Tibial nerve (tissue), 4 donors: ENCODE measurements around the gene HNF4A. TPM values are rescaled to one million over a fixed set of nuclear protein-coding genes. Genes with fewer than 3 reads are reported as not detected.

Experiments used
- DNase-seq, 2 donors: peaks; one replicate each; pipeline ENCODE4 v3.0.0-alpha.2; 2019; ENCODE audit warnings: low spot score in 2 of 2
- H3K27ac ChIP-seq, 4 donors: fragments of 200-600 bp; sonication (generic) in 3 of 4; one replicate each; pipeline ENCODE4 v1.5.1; 2017 to 2019; ENCODE audit warnings: mild to moderate bottlenecking in 1 of 4
- H3K27me3 ChIP-seq, 2 donors: fragments of 200-600 bp; sonication (generic) in 1 of 2; one replicate each; pipeline versions ENCODE4 v1.5.1 to v1.6.0; 2017 to 2019
- H3K36me3 ChIP-seq, 3 donors: fragments of 200-600 bp; sonication (generic); one replicate each; pipeline ENCODE4 v1.5.1; 2018 to 2019
- H3K4me1 ChIP-seq, 4 donors: fragments of 200-600 bp; sonication (generic) in 3 of 4; one replicate each; pipeline ENCODE4 v1.5.1; 2017 to 2019
- H3K4me3 ChIP-seq, 4 donors: fragments of 200-600 bp; sonication (generic) in 3 of 4; one replicate each; pipeline ENCODE4 v1.5.1; 2017 to 2019; ENCODE audit warnings: mild to moderate bottlenecking in 1 of 4, moderate library complexity in 1 of 4
- H3K9me3 ChIP-seq, 4 donors: fragments of 200-600 bp; sonication (generic) in 3 of 4; one replicate each; pipeline ENCODE4 v1.5.1; 2017 to 2019
- CTCF ChIP-seq, 5 experiments: fragments of 200-600 bp in 3 of 5; fragments of 450-650 bp in 2 of 5; sonication (generic) in 3 of 5; IDR thresholded peaks; one replicate each; pipeline ENCODE4 v1.5.1; 2016 to 2019; ENCODE audit warnings: antibody characterized with exemption in 5 of 5, mild to moderate bottlenecking in 3 of 5, moderate library complexity in 2 of 5
- EP300 ChIP-seq, 2 donors: sonication (generic); formaldehyde crosslinking; IDR thresholded peaks; one replicate each; pipeline ENCODE4 v1.6.1; 2017; ENCODE audit warnings: antibody characterized with exemption in 2 of 2, mild to moderate bottlenecking in 1 of 2
- POLR2A ChIP-seq, 2 donors: fragments of 450-650 bp; IDR thresholded peaks; one replicate each; pipeline ENCODE4 v1.6.1; 2017; ENCODE audit warnings: antibody characterized with exemption in 2 of 2, mild to moderate bottlenecking in 2 of 2, moderate library complexity in 2 of 2
- WGBS, 2 donors: methylation state at CpG; one replicate each; pipeline ENCODE4 v1.1.5; 2018; 5-methylcytosine and 5-hydroxymethylcytosine counted together
- total RNA-seq, 4 donors: library from RNA; depleted of rRNA; stranded (reverse); fragments of >200 nt; gene quantifications; one replicate each; pipeline ENCODE4 v1.1.0, GENCODE V29; 2016

Gene HNF4A
- total RNA-seq, 4 donors from 2014 or later, result not detected

- H3K4me3 ChIP-seq, result no peak overlapping the region
- no peaks in the 10 kb centered on the region for H3K4me1 ChIP-seq
- H3K9me3 ChIP-seq, result no peaks in the 10 kb centered on the region
- WGBS, 2 donors, result 72 to 74% methylated on average over 21 of the region's 21 CpGs
- TF ChIP-seq POLR2A (IDR thresholded peaks at IDR 0.05) (no peak), EP300 (IDR thresholded peaks at IDR 0.05) (no peak), CTCF (IDR thresholded peaks at IDR 0.05) (no peak)
- no peak overlapping the region for H3K27ac ChIP-seq
- no peaks in the 10 kb centered on the region for H3K36me3 ChIP-seq
- no peak for DNase-seq
- H3K27me3 ChIP-seq, result peaks cover 0 to 9% of the 10 kb centered on the region in 2 donors
Measured at GRCh38 chr20:44404204-44405181, 49.0 kb downstream of the HNF4A start.

- DNase-seq, result no peak
- WGBS, 2 donors, result 61 to 70% methylated on average over 6 of the region's 6 CpGs
- Histone ChIP-seq H3K27me3 (peaks cover 0 to 5% of the 10 kb centered on the region in 2 donors), H3K27ac (no peak overlapping the region), H3K4me3 (no peak overlapping the region), H3K9me3 (no peaks in the 10 kb centered on the region), H3K36me3 (no peaks in the 10 kb centered on the region), H3K4me1 (no peaks in the 10 kb centered on the region)
- TF ChIP-seq CTCF (IDR thresholded peaks at IDR 0.05) (no peak), EP300 (IDR thresholded peaks at IDR 0.05) (no peak), POLR2A (IDR thresholded peaks at IDR 0.05) (no peak)
Measured at GRCh38 chr20:44405257-44405656, 49.8 kb downstream of the HNF4A start.

- WGBS, 2 donors, result 74 to 86% methylated on average over 10 to 20 of the region's 20 CpGs
- Histone ChIP-seq H3K27ac (peak overlapping the region in 1 of 4 donors; percentile 53), H3K36me3 (no peaks in the 10 kb centered on the region), H3K9me3 (no peaks in the 10 kb centered on the region), H3K4me3 (no peak overlapping the region), H3K4me1 (no peaks in the 10 kb centered on the region), H3K27me3 (peaks cover 0 to 5% of the 10 kb centered on the region in 2 donors)
- DNase-seq, result no peak
- TF ChIP-seq CTCF (IDR thresholded peaks at IDR 0.05) (no peak), POLR2A (IDR thresholded peaks at IDR 0.05) (no peak), EP300 (IDR thresholded peaks at IDR 0.05) (no peak)
Measured at GRCh38 chr20:44405785-44406571, 50.5 kb downstream of the HNF4A start.

- Histone ChIP-seq H3K27me3 (no peaks in the 10 kb centered on the region), H3K27ac (peak overlapping the region in 2 of 4 donors; percentile 4 to 53), H3K4me3 (no peak overlapping the region), H3K9me3 (no peaks in the 10 kb centered on the region), H3K36me3 (no peaks in the 10 kb centered on the region), H3K4me1 (no peaks in the 10 kb centered on the region)
- TF ChIP-seq CTCF (IDR thresholded peaks at IDR 0.05), result no peak
- no peak for TF ChIP-seq EP300 (IDR thresholded peaks at IDR 0.05)
- no peak for TF ChIP-seq POLR2A (IDR thresholded peaks at IDR 0.05)
- no peak for DNase-seq
- 64 to 67% methylated on average over 7 of the region's 7 CpGs for WGBS, 2 donors
Measured at GRCh38 chr20:44406572-44407137, 51.2 kb downstream of the HNF4A start.
